Daoy (cell line): ENCODE measurements around the gene CLDN12. TPM values are rescaled to one million over a fixed set of nuclear protein-coding genes. Genes with fewer than 3 reads are reported as not detected.

Experiments
- DNase-seq: peaks from one replicate; pipeline ENCODE4 v3.0.0-alpha.2; 2015; ENCODE audit warnings: low read depth
- total RNA-seq: library from RNA; depleted of rRNA; stranded (reverse); fragments of >200 nt; shearing (Covaris generic); gene quantifications from 2 replicates; pipeline ENCODE4 v1.2.3, GENCODE V29; 2014; rRNA removed

Gene CLDN12
- 22.5 and 23.3 TPM in 2 replicates for total RNA-seq

GRCh38 chr7:90403174-90404113 lies at the start of gene CLDN12:
CLDN12 (plus strand) TSS chr7:90403461; CDS start chr7:90412677, 9,216 bp downstream.
- DNase-seq: peak; percentile 92

- DNase-seq: peak; percentile 9
Observed at GRCh38 chr7:90383422-90383821, 19.8 kb upstream of the CLDN12 start.

- DNase-seq: peak; percentile 25
Observed at GRCh38 chr7:90383861-90384260, 19.4 kb upstream of the CLDN12 start.

- DNase-seq: no peak
Observed at GRCh38 chr7:90384433-90384832, 18.8 kb upstream of the CLDN12 start.

- no peak for DNase-seq
Observed at GRCh38 chr7:90387470-90388240, 15.6 kb upstream of the CLDN12 start.

GRCh38 chr7:90390926-90391325 lies 12.3 kb upstream of the CLDN12 start:
- DNase-seq: no peak

- no peak for DNase-seq
Observed at GRCh38 chr7:90391488-90391887, 11.8 kb upstream of the CLDN12 start.

- DNase-seq: no peak
Observed at GRCh38 chr7:90396420-90396819, 6.8 kb upstream of the CLDN12 start.

GRCh38 chr7:90401989-90402388 lies 1.3 kb upstream of the CLDN12 start:
- no peak for DNase-seq

GRCh38 chr7:90402785-90403173 lies 482 bp upstream of the CLDN12 start:
- no peak for DNase-seq

GRCh38 chr7:90404777-90405176 lies 1.5 kb downstream of the CLDN12 start:
- DNase-seq: peak; percentile 36

- no peak for DNase-seq
Observed at GRCh38 chr7:90407484-90407821, 4.2 kb downstream of the CLDN12 start.

GRCh38 chr7:90408142-90408541 lies 4.9 kb downstream of the CLDN12 start:
- DNase-seq: no peak

- DNase-seq: no peak
Observed at GRCh38 chr7:90409667-90410066, 6.4 kb downstream of the CLDN12 start.

GRCh38 chr7:90411510-90411909 lies 8.2 kb downstream of the CLDN12 start:
- DNase-seq: peak; percentile 10

- peak; percentile 11 for DNase-seq
Observed at GRCh38 chr7:90412458-90413184, 9.4 kb downstream of the CLDN12 start.

- DNase-seq: no peak
Observed at GRCh38 chr7:90413185-90413528, 9.9 kb downstream of the CLDN12 start.

- DNase-seq: no peak
Observed at GRCh38 chr7:90421651-90422050, 18.4 kb downstream of the CLDN12 start.

GRCh38 chr7:90424720-90425119 lies 21.5 kb downstream of the CLDN12 start:
- no peak for DNase-seq

- peak; percentile 19 for DNase-seq
Observed at GRCh38 chr7:90425376-90425775, 22.1 kb downstream of the CLDN12 start.

GRCh38 chr7:90430614-90431460 lies 27.6 kb downstream of the CLDN12 start:
- DNase-seq: no peak
